ENCODE data around the gene MAPKAP1. TPM values are rescaled to one million over a fixed set of nuclear protein-coding genes. Genes with fewer than 3 reads are reported as not detected.
A peak's percentile ranks its signal among the peaks of the same experiment; 100 is the strongest.

MAPKAP1 gene
- total RNA-seq, 4 donors from 2014 or later: 59.0 to 98.2 (median 70.9) TPM

- no peaks in the 10 kb centered on the region for H3K27me3 ChIP-seq
- TF ChIP-seq POLR2A (IDR thresholded peaks at IDR 0.05) (no peak), CTCF (IDR thresholded peaks at IDR 0.05) (no peak)
- H3K27ac ChIP-seq: no peak overlapping the region
- no peaks in the 10 kb centered on the region for H3K9me3 ChIP-seq
- no peak for DNase-seq
- H3K36me3 ChIP-seq: no peaks in the 10 kb centered on the region
- peaks cover 0 to 11% (median 0%) of the 10 kb centered on the region in 4 donors for H3K4me1 ChIP-seq
- H3K4me3 ChIP-seq: no peak overlapping the region
Measured at GRCh38 chr9:125540497-125540896, 166.5 kb downstream of the MAPKAP1 start.

GRCh38 chr9:125538092-125538473 lies 168.9 kb downstream of the MAPKAP1 start:
- TF ChIP-seq POLR2A (IDR thresholded peaks at IDR 0.05): no peak
- TF ChIP-seq CTCF (IDR thresholded peaks at IDR 0.05): no peak
- H3K4me1 ChIP-seq: peaks cover 0 to 11% (median 0%) of the 10 kb centered on the region in 4 donors
- H3K4me3 ChIP-seq: no peak overlapping the region

GRCh38 chr9:125537442-125538091 lies 169.4 kb downstream of the MAPKAP1 start:
- Histone ChIP-seq H3K36me3 (no peaks in the 10 kb centered on the region), H3K4me3 (no peak overlapping the region), H3K4me1 (peaks cover 0 to 11% (median 0%) of the 10 kb centered on the region in 4 donors), H3K27me3 (no peaks in the 10 kb centered on the region), H3K9me3 (no peaks in the 10 kb centered on the region), H3K27ac (peak overlapping the region in 1 of 4 donors; percentile 32)
- DNase-seq: no peak
- no peak for TF ChIP-seq POLR2A (IDR thresholded peaks at IDR 0.05)
- TF ChIP-seq CTCF (IDR thresholded peaks at IDR 0.05): no peak

More at GRCh38 chr9:125538092-125538473, 168.9 kb downstream of the MAPKAP1 start:
- Histone ChIP-seq H3K36me3 (no peaks in the 10 kb centered on the region), H3K9me3 (no peaks in the 10 kb centered on the region), H3K27me3 (no peaks in the 10 kb centered on the region), H3K27ac (no peak overlapping the region)
- no peak for DNase-seq

- no peak for DNase-seq
- Histone ChIP-seq H3K4me3 (no peak overlapping the region), H3K9me3 (no peaks in the 10 kb centered on the region), H3K27ac (no peak overlapping the region), H3K27me3 (no peaks in the 10 kb centered on the region), H3K4me1 (peaks cover 0 to 11% (median 0%) of the 10 kb centered on the region in 4 donors), H3K36me3 (no peaks in the 10 kb centered on the region)
- TF ChIP-seq CTCF (IDR thresholded peaks at IDR 0.05) (no peak), POLR2A (IDR thresholded peaks at IDR 0.05) (no peak)
Measured at GRCh38 chr9:125536776-125537175, 170.2 kb downstream of the MAPKAP1 start.

GRCh38 chr9:125536167-125536772 lies 170.7 kb downstream of the MAPKAP1 start:
- no peak for TF ChIP-seq POLR2A (IDR thresholded peaks at IDR 0.05)
- no peak for TF ChIP-seq CTCF (IDR thresholded peaks at IDR 0.05)
- H3K4me1 ChIP-seq: peaks cover 0 to 11% (median 0%) of the 10 kb centered on the region in 4 donors
- H3K9me3 ChIP-seq: no peaks in the 10 kb centered on the region
- H3K4me3 ChIP-seq: no peak overlapping the region
- no peak overlapping the region for H3K27ac ChIP-seq
- no peak for DNase-seq
- H3K36me3 ChIP-seq: no peaks in the 10 kb centered on the region
- no peaks in the 10 kb centered on the region for H3K27me3 ChIP-seq

All from Peyer's patch (tissue), 4 donors.